Stimulated activated CD8-positive, alpha-beta memory T cell treated with anti-CD3 and anti-CD28 coated beads, Interleukin-15, amount 100 ng/mL, for 4 hours (primary cell): ENCODE results near the gene FRAS1.

Experiments used
- DNase-seq, 2 donors: peaks; one replicate each; pipeline ENCODE4 v3.0.0-alpha.2; 2020; ENCODE audit warnings: low read depth in 2 of 2

The FRAS1 gene

DNA sequence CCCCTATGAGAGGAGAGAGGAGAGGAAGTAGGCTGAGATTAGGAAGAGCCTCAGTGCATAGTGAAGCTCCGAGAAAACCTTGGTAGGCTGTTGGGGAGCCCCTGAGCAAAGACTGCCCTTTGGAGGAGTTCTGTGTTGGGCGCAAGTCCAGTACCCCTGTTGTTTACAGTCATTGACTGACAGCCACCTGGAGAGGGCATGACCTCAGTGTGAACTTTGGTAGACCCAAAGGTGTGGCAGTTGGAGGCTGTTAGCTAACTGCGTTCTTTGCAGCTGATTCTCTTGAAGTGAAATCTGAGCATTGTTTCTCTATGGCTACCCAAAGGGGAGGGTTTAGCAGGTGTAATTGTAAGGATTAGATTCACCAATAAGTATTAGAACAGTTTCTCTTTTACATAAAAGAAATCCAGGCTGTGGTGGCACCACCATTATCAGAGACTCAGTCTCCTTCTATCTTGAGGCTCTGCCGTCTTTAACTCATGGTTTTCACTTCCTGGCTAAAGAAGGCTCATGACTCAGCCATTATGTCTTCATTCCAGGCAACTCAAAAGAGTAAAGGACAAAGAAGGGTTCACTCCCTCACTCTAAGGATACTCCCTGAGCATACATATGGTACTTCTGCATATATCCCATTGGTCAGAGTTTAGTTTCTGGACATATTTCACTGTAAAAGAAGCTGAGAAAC, 527.9 kb downstream of the FRAS1 start:
- no peak for DNase-seq

DNA sequence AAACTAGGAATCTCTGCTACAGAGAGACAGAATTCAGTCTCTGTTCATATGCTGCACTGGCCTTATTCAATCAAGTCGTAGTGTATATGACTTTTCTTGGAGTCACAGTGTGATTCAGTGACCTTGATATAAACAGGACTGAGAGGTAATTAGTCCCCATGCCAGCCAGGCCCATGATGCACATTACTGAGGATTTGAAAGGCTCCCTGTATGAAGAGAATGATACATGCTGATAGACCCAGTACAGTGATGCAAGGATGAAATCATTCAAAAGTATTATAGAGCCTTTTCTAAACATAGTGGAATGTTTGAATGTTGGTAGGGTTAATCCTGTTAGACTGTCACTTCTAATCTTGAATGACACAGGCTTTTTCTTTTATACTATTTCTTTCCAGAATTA, 528.5 kb downstream of the FRAS1 start:
- no peak for DNase-seq

DNA sequence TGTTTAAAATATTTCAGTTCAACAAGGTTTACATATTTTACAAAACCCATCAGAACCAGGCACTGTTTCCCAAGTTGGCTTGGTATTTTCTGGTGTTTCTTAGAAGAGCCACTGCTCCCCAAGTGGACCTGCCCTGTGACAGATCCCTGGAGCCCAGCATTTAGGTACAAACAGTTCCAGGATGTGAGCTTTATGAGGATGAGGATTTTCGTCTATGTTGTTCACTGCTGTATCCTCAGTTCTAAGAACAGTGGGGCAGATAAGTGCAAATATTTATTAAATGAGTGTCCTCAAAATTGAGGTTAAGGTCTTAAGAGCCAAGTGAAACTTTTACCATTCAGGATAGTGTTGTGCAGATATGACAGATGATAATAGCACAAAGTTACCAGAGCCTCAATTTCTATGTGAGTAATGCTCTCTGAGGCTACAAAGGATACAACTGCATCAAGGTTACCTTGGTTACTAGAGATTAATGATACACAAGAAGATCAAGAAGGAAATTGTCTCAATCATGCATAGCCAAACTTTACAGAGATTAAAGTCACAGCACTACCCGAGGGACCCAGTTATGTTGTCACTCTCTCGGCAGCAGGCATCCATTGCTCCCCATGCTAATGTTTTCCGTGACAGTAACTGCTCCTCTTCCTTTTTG, 531.9 kb downstream of the FRAS1 start:
- DNase-seq = no peak

DNA sequence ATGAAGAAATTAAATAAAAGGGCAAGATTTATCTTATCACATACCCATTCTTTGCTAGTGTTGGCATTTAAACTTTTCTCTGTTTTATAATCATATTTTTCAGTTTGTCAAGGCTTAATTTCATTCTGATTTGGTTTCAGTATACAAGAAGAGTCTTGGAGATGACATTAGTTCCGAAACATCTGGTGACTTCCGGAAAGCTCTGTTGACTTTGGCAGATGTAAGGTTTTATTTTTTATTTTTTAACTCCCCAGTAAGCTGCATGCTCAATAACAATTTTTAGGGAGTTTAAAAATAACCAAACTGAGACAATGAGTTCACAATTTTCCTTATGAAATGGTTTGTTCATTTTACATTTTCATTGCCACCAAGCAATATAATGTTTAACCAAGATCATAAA, 534.3 kb downstream of the FRAS1 start:
- DNase-seq = no peak

DNA sequence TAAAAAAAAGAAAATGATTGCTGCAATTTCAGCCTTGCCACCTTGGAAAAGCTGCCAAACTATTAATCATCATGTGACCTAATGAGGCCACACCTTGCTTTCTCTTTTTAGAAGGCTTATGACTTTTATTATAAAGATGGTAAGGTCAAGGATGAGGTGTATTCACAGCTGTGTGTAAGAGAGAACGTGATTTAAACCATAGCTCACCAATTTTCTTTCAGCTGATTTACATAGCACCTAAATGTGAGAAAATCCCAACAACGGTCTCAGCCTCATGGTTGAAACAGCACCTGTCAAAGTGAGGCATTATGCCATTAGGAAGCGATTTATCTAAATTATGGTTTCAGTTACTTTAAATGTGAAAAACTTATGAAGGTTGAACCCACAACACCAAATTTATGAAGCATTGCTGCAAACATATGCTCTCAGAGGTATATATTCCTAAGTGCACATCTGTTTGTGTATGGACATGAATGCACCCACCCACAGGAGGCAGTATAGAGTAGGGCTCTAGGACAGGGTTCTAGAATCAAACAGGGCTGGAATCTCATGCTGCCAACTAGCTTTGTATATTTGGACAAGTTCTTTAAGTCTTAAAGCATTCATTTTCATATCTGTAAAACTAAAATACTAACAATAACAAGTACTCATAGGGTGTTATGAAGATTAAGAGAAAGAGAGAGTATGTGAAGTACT, 535.1 kb downstream of the FRAS1 start:
- DNase-seq = no peak
